Spinal cord (tissue), 10 donors: ENCODE data around the gene CAMKMT. TPM values are rescaled to one million over a fixed set of nuclear protein-coding genes. Genes with fewer than 3 reads are reported as not detected.

Experiments
- DNase-seq, 6 donors: peaks; one replicate each; pipeline versions ENCODE4 v3.0.0 to v3.0.0-alpha.2; 2013 to 2015; ENCODE audit warnings: low spot score in 6 of 6, low read depth in 4 of 6
- H3K27ac ChIP-seq: one replicate; pipeline ENCODE4 v1.5.1; 2013; ENCODE audit warnings: low read depth, low read length, control low read depth
- H3K27me3 ChIP-seq: one replicate; pipeline ENCODE4 v1.6.1; 2013; ENCODE audit warnings: low read length; ENCODE audit not compliant: control insufficient read depth, insufficient read depth
- H3K36me3 ChIP-seq: one replicate; pipeline ENCODE4 v1.6.1; 2013; ENCODE audit warnings: low read length; ENCODE audit not compliant: control insufficient read depth, insufficient read depth
- H3K4me1 ChIP-seq: one replicate; pipeline ENCODE4 v1.6.1; 2013; ENCODE audit warnings: low read length; ENCODE audit not compliant: control insufficient read depth, insufficient read depth
- H3K4me3 ChIP-seq: one replicate; pipeline ENCODE4 v1.5.1; 2013; ENCODE audit warnings: low read depth, low read length, control low read depth
- H3K9me3 ChIP-seq: one replicate; pipeline ENCODE4 v1.6.1; 2013; ENCODE audit warnings: low read length; ENCODE audit not compliant: control insufficient read depth, insufficient read depth
- WGBS: methylation state at CpG from one replicate; pipeline ENCODE4 v1.1.5; 2013; ENCODE audit warnings: missing lambda C conversion rate; ENCODE audit not compliant: insufficient coverage; 5-methylcytosine and 5-hydroxymethylcytosine counted together
- polyA plus RNA-seq, 2 donors: library from polyadenylated mRNA; unstranded; fragments of 120-200 nt; gene quantifications; one replicate each; pipeline ENCODE4 v1.2.1, GENCODE V29; 2013; ENCODE audit not compliant: insufficient read length in 2 of 2
- total RNA-seq, 2 donors: library from RNA; depleted of rRNA in 1 of 2; stranded (reverse); fragments of 120-200 nt in 1 of 2; fragments of >200 nt in 1 of 2; gene quantifications; one replicate each; pipeline versions ENCODE4 v1.2.3 to v1.2.4, GENCODE V29; 2013 to 2014
- donor health status: healthy.

Gene CAMKMT
- total and polyA plus RNA-seq, 4 donors = 8.0 to 16.8 (median 13.9) TPM

- no peaks in the 10 kb centered on the region for H3K36me3 ChIP-seq
- no peak overlapping the region for H3K4me3 ChIP-seq
- H3K27ac ChIP-seq = no peak overlapping the region
- no peaks in the 10 kb centered on the region for H3K9me3 ChIP-seq
- DNase-seq = peak in 1 of 6 donors; percentile 18
- H3K4me1 ChIP-seq = no peaks in the 10 kb centered on the region
- H3K27me3 ChIP-seq = no peaks in the 10 kb centered on the region
- 40% methylated on average over 1 of the region's 3 CpGs for WGBS
Observed at GRCh38 chr2:44753552-44754285, 392.0 kb downstream of the CAMKMT start.

- no peak for DNase-seq
- no CpG with 5 or more reads among the region's 4 CpGs for WGBS
- Histone ChIP-seq H3K36me3 (no peaks in the 10 kb centered on the region), H3K4me3 (no peak overlapping the region), H3K27me3 (peaks cover 9% of the 10 kb centered on the region), H3K9me3 (no peaks in the 10 kb centered on the region), H3K27ac (no peak overlapping the region), H3K4me1 (no peaks in the 10 kb centered on the region)
Observed at GRCh38 chr2:44758591-44758990, 396.8 kb downstream of the CAMKMT start.

GRCh38 chr2:44759823-44760222, 398.1 kb downstream of the CAMKMT start:
- Histone ChIP-seq H3K9me3 (no peaks in the 10 kb centered on the region), H3K4me3 (no peak overlapping the region), H3K27ac (no peak overlapping the region), H3K36me3 (no peaks in the 10 kb centered on the region), H3K4me1 (no peaks in the 10 kb centered on the region), H3K27me3 (peaks cover 16% of the 10 kb centered on the region)
- WGBS = 98% methylated on average over 4 of the region's 5 CpGs
- no peak for DNase-seq

- no peaks in the 10 kb centered on the region for H3K36me3 ChIP-seq
- H3K4me1 ChIP-seq = peaks cover 2% of the 10 kb centered on the region
- no peak for DNase-seq
- WGBS = 40% methylated on average over 5 of the region's 8 CpGs
- H3K4me3 ChIP-seq = no peak overlapping the region
- H3K27ac ChIP-seq = no peak overlapping the region
- no peaks in the 10 kb centered on the region for H3K9me3 ChIP-seq
- H3K27me3 ChIP-seq = peaks cover 36% of the 10 kb centered on the region
Observed at GRCh38 chr2:44763275-44763782, 401.6 kb downstream of the CAMKMT start.

- WGBS = no CpG with 5 or more reads among the region's 5 CpGs
- no peaks in the 10 kb centered on the region for H3K9me3 ChIP-seq
- no peak overlapping the region for H3K27ac ChIP-seq
- H3K27me3 ChIP-seq = peaks cover 59% of the 10 kb centered on the region
- no peaks in the 10 kb centered on the region for H3K36me3 ChIP-seq
- H3K4me1 ChIP-seq = peaks cover 7% of the 10 kb centered on the region
- DNase-seq = no peak
- no peak overlapping the region for H3K4me3 ChIP-seq
Observed at GRCh38 chr2:44766220-44766619, 404.5 kb downstream of the CAMKMT start.

GRCh38 chr2:44766777-44767176, 405.0 kb downstream of the CAMKMT start:
- WGBS = no CpG with 5 or more reads among the region's 1 CpG
- no peak for DNase-seq
- peaks cover 62% of the 10 kb centered on the region for H3K27me3 ChIP-seq
- peaks cover 7% of the 10 kb centered on the region for H3K4me1 ChIP-seq
- no peaks in the 10 kb centered on the region for H3K9me3 ChIP-seq
- H3K27ac ChIP-seq = no peak overlapping the region
- no peak overlapping the region for H3K4me3 ChIP-seq
- H3K36me3 ChIP-seq = no peaks in the 10 kb centered on the region

GRCh38 chr2:44767691-44768090, 405.9 kb downstream of the CAMKMT start:
- DNase-seq = no peak
- WGBS = 53% methylated on average over 7 of the region's 8 CpGs
- no peaks in the 10 kb centered on the region for H3K36me3 ChIP-seq
- peaks cover 7% of the 10 kb centered on the region for H3K4me1 ChIP-seq
- H3K9me3 ChIP-seq = no peaks in the 10 kb centered on the region
- H3K4me3 ChIP-seq = no peak overlapping the region
- peaks cover 69% of the 10 kb centered on the region for H3K27me3 ChIP-seq
- no peak overlapping the region for H3K27ac ChIP-seq

- Histone ChIP-seq H3K4me1 (peaks cover 7% of the 10 kb centered on the region), H3K9me3 (no peaks in the 10 kb centered on the region), H3K4me3 (no peak overlapping the region), H3K27ac (no peak overlapping the region), H3K36me3 (no peaks in the 10 kb centered on the region), H3K27me3 (peaks cover 62% of the 10 kb centered on the region)
- DNase-seq = peak in 2 of 6 donors; percentile 44 to 57
- 5% methylated on average over 37 of the region's 42 CpGs for WGBS
Observed at GRCh38 chr2:44768438-44769236, 406.9 kb downstream of the CAMKMT start.

GRCh38 chr2:44769349-44770011, 407.7 kb downstream of the CAMKMT start:
- WGBS = no CpG with 5 or more reads among the region's 9 CpGs
- H3K27me3 ChIP-seq = peaks cover 61% of the 10 kb centered on the region
- no peak overlapping the region for H3K4me3 ChIP-seq
- H3K27ac ChIP-seq = no peak overlapping the region
- no peak for DNase-seq
- H3K36me3 ChIP-seq = no peaks in the 10 kb centered on the region
- peaks cover 7% of the 10 kb centered on the region for H3K4me1 ChIP-seq
- no peaks in the 10 kb centered on the region for H3K9me3 ChIP-seq
